ENCODE results near the gene TIGD1.

Gene TIGD1

DNA sequence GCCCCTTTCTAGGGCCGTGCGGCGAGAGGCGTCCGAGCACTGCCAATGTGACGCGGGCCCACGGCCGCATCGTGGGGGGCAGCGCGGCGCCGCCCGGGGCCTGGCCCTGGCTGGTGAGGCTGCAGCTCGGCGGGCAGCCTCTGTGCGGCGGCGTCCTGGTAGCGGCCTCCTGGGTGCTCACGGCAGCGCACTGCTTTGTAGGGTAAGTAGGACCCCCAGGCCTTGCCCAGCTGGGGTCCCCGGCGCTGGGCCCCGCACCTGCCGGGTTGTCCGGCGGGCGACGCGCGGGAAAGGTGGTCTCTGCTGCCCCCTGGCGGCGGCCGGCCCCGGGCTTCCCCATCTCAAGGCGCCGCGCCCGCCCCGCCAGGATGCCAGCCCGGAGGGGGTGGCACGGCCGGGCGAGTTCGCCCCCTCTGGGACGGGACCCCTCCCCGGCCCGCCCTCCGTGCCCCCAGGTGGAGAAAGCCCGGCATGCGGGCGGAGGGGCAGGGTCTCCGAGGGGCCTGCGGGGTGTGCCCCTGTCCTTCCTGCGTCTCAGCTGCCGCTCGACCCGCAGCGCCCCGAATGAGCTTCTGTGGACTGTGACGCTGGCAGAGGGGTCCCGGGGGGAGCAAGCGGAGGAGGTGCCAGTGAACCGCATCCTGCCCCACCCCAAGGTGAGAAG lies 28.3 kb downstream of the TIGD1 start:
- peak; percentile 17 for DNase-seq

DNA sequence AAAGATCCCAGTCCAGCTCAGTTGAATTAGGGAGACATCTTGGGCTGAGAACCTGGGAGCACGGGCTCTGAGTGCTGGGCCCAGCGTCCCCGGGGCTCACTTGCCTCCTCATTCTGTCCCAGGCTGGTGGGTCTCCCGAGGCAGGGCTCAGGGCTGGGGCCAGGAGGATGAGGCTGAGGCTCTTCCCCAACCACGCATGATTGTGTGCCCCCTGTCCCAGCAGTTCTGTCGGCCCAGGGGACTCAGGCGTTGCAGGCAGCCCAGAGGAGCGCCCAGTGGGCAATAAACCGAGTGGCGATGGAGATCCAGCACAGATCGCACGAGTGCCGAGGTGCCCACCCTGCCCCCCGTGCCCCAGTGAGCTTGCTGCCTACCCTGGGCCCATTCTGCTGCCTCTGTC lies 29.3 kb downstream of the TIGD1 start:
- no peak for DNase-seq

DNA sequence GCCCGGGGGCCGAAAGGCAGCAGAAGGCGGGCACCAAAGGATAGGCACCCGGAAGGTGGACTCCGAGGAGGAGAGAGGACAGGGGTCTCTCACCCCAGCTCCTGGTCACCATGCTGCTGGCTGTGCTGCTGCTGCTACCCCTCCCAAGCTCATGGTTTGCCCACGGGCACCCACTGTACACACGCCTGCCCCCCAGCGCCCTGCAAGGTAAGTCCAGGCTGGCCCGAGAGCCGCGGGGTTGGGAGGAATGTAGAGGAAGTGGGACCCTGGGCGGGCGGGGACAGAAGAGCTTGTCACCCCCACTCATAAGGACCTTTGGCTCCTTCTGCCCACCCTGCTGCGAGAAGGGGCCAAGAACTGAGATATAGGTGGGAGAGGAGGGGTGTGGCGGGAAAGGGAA lies 29.9 kb downstream of the TIGD1 start:
- no peak for DNase-seq

DNA sequence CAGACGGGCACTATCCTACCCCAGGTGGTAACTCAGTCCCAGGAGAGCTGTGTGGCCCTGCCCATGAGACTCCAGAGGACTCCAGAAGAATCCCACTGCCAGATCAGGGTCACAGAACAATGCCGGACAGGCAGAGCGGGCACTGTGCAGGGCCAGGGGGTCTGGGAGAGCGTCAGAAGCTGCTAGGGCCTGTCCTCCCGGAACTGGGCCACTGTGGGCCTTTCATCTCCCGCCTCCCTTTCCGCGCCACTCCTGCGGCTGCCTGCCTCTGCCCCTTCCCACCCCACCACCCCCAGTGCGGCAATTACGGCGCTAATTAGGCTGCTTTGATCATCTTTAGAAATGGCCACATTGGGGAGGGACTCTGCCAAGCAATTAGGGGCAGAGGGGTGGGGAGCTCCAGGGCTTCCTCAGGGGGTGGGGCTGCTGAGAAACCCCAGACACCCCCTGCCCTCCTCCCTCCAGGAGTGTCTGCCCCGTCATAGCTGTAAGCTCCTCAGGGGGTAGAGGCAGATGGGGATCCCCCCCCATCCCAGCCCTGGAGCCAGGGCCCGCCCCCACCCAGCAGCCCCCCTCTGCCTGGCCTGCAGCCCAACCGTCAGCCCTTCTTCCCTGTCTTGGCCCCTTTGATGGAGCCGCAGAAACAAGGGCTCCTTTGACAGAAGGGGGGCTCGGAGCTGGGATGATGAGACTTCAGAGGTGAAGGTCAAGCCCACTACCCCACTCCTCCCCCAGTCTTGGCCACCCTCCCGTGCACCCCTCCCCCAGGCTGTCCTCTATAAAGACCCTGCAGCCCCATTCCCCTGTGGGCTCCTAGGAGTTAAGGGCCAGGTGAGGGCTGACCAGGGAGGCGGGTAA lies 30.5 kb downstream of the TIGD1 start, which contains the start of gene PRSS56:
Gene PRSS56, plus strand, starts transcription at position 808 of the 858 bp plus-strand sequence. CDS start 211 bp downstream, outside the sequence.
- DNase-seq = no peak

DNA sequence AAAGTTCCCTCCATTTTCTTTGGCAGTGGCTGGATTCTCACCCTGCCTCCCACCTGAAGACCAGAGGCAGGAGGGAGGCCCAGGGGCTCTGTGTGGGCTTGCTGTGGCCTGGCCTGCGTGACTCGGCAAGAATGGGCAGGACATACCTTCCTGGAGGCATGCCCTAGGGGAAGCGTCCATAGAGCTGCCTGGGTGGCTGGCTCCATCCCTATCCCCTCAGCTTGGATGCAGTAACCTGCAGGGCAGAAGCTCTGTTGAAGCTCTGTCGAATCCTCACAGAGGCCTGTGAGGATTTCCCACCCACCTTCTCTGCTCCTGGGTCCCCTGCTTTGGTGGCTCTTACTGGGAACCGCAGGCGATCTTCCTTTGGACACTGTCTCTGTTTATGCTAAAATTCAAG lies 31.5 kb downstream of the TIGD1 start:
- no peak for DNase-seq

DNA sequence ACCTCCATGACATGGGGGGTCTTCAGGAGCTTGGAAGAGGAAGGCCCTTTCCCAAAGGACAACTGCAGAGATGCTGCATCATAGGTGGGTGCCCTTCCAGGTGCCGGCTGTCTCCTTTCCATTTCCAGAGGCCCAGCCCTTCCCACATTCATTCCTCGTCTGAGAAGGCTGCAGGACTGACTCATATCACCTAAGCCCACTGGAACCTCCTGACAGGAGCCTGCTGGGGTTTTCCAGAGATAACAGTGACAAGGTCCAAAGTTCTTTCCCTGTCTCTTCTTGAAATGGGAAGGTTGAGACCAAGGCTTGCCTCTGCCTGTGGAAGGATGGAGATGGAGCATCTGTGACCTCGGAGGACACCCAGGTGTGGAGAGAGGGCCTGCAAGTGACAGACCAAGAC lies 33.8 kb downstream of the TIGD1 start:
- peak; percentile 45 for DNase-seq

DNA sequence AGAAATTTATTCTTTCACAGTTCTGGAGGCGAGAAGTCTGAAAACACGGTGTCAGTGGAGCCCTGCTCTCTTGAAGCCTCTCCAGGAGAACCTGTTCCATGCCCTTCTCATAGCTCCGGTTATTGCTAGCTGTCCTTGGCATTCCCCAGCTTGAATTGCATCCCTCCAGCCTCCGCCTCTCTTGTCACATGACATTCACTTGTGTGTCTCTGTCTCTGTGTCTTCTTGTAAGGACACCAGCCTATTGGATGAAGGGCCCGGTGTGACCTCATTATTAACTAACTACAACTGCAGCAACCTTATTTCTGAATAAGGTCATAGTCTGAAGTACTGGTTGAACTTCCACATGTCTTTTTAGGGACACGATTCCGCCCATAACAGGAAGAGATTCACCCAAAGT lies 34.7 kb downstream of the TIGD1 start:
- no peak for DNase-seq

DNA sequence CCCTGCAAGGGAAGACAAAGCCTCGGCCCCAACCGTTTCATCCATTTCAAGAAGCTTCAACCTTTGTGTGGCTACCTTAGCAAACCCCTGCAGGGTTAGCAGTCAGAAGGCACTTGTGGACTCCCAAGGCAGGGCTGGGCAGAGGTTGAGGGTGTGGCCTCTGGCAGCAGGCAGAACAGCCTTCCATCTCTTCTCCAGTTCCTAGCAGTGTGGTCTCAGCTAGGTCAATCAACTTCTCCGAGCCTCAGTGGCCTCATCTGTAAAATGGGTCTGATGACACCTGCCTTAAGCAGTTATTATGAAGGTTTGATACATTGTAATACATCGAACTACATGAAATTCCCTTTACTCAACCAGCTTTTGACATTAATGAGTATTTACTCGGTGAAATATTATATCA lies 37.0 kb downstream of the TIGD1 start:
- no peak for DNase-seq

DNA sequence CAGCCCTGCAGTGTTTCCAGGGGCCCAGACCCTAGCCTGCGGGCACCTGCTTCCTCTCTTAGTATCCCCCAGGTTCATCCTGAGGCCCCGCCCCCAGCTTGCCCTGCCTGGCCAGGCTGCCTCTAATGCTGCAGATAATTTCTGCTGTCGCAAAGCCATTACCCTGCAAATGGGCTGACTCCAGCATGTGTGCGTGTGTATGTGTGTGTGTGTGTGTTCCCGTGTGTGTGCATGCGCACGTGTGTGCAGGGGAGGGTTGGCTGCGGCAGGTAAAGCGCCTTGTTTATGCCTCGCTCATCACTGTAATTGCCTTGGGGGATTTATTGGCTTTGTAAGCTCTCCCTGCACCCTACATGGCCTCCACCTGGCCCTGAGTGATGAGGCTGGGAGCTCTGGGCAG lies 37.8 kb downstream of the TIGD1 start:
- DNase-seq = no peak

DNA sequence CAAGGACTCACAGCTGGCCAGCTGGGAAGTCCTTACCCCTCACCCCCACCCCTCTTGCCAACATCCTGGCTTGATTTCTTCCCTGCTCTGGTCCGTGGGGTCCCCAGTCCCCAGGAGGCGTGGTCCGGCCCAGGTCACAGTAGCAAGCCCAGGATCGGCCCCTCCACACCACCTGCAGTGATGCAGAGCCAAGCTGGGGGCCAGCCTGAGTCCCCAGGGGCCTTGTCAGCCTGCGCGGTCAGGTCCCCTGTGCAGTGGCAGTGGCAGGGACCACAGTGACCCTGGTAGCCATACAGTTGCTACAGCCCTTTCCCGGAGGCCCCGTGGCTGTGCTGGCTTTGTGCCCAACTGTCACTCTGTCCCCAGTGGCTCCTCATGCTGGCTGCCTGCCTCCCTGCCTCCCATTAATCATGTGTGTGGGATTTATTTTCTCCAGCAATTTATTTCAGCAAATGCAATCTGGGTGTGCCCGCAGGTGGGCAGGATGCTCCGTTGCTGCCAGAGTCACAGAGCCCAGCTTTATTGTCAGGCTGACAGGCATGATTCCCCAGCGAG lies 38.9 kb downstream of the TIGD1 start:
- no peak for DNase-seq

DNA sequence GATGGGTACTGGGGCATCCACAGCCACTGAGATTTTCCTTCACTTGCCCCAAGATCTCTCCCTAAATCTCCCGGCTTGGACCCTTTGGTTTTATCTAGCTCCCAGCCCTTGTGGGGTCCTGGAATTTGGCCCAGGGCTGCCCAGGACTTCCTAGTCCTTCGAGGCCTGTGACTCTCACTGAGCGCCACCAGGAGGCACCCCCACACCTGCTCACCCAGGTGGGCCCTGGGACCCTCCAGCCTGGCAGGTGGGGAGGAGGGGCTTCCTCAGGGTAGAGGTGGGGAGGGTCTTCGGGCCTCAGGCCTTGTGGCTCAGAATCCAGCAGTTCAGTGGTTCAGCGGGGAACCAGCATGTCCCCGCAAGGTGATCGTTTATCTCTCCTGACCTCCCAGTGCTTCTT lies 42.1 kb downstream of the TIGD1 start:
- no peak for DNase-seq

DNA sequence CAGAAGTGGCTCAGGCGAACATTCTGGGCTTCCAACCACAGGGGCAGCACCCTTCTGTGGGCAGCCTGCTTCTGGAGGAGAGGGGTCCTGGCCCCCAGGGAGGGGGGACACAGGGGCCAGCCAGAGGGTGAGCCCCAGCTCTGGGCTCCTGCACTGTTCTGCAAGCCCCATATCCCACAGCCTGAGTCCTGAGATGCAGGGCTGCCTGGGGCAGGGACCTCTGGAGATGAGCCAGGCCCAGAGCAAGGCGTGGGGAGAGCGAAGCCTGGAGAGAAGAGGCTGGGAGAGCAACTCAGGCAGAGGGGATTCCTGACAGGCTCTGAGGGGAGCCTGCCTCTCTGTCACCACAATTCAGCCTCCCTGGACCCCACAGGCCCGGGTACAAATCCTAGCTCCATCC lies 43.6 kb downstream of the TIGD1 start:
- DNase-seq = no peak

DNA sequence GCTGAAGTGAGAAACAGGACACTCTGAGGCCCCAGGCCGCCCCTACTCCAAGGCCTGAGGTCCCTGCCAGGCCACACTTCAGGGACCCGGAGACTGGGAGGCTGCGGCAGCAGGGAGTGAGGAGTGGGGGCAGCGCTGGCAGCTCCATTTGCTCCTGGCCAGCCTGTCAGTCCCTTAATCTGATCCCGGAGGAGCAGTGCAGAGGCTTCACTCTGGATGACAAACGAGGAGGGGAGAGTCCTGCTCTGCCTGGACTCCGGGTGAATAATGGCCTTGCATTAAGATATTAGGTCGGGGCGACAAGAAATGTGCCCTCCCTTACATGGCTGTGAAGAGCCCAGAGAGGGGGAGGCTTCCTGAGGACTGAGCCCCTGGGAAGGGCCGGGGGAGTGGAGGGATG lies 44.5 kb downstream of the TIGD1 start:
- no peak for DNase-seq

DNA sequence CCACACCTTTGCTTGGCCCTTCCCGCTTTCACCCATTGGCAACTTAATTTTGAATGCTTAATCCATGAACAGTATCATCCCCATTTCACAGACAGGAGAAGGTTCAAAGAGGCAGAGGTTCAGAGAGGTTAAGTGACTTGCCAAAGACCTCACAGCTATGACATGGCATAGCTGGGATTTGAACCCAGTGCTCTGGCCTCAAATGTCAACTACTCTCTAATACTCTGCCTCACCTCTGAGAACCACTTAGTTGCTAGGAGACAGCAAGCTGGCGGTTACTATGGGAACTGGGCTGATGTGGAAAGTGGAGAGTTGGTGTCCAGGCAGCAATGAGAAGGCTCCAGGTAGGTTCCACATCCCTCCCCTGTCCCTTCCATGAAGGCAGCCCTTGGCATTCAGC lies 45.9 kb downstream of the TIGD1 start:
- DNase-seq = no peak

DNA sequence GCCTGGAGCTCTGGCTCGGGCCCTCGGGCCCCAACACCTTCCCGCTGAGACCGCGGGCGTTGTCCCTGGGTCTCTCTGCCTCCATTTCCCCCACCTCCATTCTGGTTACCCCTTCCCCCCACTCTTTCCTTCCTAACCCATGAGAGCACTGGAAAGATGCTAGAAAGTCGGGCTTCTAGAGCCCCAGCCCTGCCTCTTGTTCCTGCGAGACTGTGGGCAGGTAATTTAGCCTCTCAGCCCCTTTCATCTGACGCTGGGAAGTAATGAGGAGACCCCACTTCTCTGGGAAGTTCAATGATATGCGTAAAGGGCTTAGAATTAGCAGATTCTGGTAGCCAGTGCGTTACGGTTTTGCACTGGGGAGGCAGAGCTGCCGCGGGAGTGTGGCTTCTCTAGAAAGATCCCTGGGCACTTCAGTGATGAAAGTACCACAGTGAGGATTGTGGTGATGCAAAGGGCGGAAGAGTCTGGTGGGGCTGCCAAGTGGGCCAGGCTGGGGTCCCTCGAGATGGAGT lies 46.5 kb downstream of the TIGD1 start:
- DNase-seq = no peak

DNA sequence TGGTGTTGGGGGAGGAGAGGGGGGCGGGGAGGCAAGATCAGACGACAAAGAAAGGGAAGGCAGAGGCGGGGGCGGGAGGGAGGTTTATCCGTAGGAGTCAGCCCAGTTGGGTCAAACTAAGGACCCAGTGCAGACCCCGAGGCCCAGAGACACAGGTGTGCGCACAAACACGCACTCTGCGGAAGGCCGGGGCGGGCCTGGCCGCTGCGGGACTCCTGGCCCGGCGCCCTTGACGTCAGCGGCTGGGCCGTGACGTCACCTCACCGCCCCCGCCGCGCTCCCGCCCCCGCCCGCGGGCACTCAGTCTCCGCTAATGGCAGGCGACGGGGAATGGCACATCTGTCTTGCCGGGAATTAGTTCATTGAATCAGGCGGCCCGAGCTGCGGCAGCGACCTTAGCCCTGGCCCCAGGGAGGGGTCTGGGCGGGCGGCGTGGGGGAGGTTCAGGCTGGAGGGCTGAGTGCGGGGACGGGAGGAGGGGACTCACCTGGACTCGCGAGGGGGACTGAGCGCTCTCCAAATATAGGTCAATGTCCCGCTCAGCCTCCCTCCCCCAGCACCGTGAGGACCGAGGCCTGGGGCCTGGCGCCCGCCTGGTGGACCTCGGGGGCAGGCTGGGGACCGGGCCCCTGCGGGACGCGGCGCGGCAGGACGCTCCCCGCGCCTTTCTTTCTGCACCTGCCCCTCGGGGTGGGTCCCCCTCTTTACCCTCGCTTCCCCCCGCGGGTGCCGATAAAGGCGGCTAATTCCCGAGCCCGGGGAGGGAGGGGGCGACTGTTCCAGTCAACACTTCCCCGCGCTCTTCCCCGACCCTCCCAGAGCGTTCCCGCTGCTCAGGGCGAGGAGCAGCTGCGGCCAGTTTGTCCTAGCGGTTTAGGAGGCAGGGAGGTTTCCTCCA lies 47.2 kb downstream of the TIGD1 start:
- no peak for DNase-seq

DNA sequence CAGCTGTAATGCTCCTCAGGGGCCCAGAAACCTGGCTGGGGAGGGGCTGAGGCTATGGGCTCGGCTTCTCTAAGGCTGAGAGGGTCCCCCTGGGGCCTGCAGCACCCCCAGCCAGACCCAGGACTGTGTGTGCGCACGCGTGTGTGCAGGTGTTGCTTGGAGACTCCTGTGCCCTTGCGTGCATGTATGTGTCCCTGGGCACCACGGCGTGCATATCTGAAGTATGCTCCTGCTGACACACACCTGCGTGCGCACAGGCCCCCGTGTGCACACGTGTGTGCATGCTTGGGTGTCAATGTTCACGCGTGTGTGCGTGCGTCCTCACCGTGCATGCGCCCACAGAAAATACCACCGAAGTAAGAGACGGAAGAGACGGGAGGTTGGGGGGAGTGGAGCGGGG lies 47.8 kb downstream of the TIGD1 start:
- DNase-seq = no peak

DNA sequence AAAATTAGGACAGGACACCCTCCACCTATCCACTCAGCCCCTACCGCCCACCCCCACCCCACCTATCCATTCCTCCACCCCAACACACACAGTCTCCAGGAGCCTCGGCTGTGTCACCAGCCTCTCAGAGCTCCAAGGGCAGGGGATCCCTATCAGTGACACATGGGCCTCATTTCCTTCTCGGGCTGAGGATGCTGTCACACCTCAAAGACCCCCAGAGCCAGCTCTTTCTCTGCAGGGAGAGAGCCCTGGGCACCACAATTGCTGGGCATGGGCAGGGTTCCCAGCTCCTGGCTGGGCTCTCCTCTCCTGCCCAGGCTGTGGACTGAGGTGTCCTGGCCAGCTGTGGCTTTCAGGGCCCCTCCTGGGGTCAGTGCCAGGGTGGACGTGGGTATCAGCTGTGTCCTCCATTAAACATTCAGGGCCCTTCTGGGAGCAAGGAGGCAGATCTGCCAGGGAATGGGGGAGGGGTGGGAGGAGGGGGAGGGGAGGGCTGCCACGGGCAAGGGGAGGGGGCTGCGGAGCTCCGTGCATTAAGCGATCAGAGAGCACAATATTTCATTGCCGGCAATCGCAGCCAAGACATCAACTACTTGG lies 48.5 kb downstream of the TIGD1 start:
- no peak for DNase-seq

DNA sequence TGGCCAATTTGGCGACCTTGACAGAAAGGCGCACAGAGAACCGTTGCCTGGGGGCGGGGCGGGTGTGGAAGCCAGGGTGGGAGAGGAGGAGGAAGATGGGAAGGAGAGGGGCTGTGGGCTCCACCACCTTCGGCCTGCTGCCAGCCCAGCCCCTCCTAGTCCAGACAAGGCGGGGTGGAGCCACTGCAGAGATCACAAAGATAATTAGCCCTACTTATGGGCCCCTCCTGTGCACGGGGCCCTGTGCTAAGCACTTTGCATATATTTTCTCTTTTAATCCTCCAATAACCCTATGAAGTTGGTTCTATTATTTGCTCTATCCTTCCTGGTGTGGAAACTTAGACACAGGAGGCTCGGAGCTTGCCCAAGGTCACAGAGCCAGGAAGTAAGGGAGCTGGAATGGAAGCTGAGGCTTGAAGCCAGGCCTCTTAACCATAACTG lies 49.0 kb downstream of the TIGD1 start:
- no peak for DNase-seq

DNA sequence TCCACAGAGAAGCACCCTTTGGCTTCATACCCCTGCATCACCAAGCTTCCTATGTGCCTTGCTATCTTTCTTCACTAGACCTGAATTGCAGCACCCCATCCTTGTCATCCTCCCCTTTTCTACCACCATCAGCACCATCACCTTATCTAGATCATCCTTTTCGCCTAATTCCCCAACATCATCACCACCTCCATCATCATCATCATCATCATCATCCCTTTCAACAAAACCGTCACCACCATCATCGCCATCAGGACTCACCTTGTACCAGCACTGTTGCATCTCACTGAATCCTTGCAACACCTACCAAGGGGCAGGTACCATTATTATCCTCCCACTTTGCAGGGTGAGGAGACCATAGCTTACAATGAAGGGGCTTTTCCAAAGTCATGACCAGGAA lies 51.9 kb downstream of the TIGD1 start:
- DNase-seq = no peak

All from NCI-H226 (cell line).